Breast epithelium (tissue), 3 donors: ENCODE data around the gene CABP7.

ENCODE experiments used
- CTCF ChIP-seq, 3 donors: fragments of 450-650 bp; IDR thresholded peaks; one replicate each; pipeline ENCODE4 v1.5.1; 2016 to 2017; ENCODE audit warnings: antibody characterized with exemption in 3 of 3, mild to moderate bottlenecking in 3 of 3, moderate library complexity in 3 of 3
- POLR2A ChIP-seq: fragments of 450-650 bp; IDR thresholded peaks from one replicate; pipeline ENCODE4 v1.6.1; 2016; ENCODE audit warnings: antibody characterized with exemption, mild to moderate bottlenecking, moderate library complexity

GRCh38 chr22:29766632-29767170 lies 46.9 kb downstream of the CABP7 start, which contains the start of gene ZMAT5:
- TF ChIP-seq CTCF (IDR thresholded peaks at IDR 0.05) (no peak), POLR2A (peak; percentile 50)
